Measurements from ENCODE around the gene LRCH3. TPM values are rescaled to one million over a fixed set of nuclear protein-coding genes. Genes with fewer than 3 reads are reported as not detected.
"Not testable (repeated sequence)": the region's sequence is repeated elsewhere in the genome, so short reads cannot be mapped to it uniquely, and the experiment has no call there.

Gene LRCH3
- total RNA-seq, 4 donors from 2014 or later = 19.2 to 69.3 (median 28.3) TPM

DNA sequence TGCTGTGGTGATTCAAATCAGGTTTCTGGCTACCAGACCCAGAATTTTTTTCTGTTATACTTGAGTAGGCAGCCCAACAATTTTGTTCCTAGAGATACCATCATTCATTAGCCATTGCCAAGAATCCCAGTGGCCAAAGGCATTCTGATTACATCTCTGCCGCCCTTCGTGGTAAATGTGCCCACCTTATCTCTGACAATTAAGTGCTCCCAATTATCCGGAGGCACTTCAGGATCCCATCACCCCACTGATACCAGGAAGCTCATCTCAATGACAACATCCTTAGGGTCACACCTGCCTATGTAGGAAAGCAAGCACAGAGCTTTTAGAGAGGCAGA lies 115.8 kb downstream of the LRCH3 start:
- no peaks in the 10 kb centered on the region for H3K36me3 ChIP-seq
- H3K4me1 ChIP-seq = peaks cover 9% of the 10 kb centered on the region
- TF ChIP-seq, protein P1, sequence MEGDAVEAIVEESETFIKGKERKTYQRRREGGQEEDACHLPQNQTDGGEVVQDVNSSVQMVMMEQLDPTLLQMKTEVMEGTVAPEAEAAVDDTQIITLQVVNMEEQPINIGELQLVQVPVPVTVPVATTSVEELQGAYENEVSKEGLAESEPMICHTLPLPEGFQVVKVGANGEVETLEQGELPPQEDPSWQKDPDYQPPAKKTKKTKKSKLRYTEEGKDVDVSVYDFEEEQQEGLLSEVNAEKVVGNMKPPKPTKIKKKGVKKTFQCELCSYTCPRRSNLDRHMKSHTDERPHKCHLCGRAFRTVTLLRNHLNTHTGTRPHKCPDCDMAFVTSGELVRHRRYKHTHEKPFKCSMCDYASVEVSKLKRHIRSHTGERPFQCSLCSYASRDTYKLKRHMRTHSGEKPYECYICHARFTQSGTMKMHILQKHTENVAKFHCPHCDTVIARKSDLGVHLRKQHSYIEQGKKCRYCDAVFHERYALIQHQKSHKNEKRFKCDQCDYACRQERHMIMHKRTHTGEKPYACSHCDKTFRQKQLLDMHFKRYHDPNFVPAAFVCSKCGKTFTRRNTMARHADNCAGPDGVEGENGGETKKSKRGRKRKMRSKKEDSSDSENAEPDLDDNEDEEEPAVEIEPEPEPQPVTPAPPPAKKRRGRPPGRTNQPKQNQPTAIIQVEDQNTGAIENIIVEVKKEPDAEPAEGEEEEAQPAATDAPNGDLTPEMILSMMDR (IDR thresholded peaks at IDR 0.05) = no peak
- no peak for TF ChIP-seq POLR2A (IDR thresholded peaks at IDR 0.05)
- H3K4me3 ChIP-seq = no peak overlapping the region
- no peak for DNase-seq (ENCODE audit: low spot score in 2 of 2)
- H3K27ac ChIP-seq = no peak overlapping the region
- H3K9me3 ChIP-seq = no peaks in the 10 kb centered on the region
- no peaks in the 10 kb centered on the region for H3K27me3 ChIP-seq
- 58% methylated on average over 3 of the region's 3 CpGs for WGBS

DNA sequence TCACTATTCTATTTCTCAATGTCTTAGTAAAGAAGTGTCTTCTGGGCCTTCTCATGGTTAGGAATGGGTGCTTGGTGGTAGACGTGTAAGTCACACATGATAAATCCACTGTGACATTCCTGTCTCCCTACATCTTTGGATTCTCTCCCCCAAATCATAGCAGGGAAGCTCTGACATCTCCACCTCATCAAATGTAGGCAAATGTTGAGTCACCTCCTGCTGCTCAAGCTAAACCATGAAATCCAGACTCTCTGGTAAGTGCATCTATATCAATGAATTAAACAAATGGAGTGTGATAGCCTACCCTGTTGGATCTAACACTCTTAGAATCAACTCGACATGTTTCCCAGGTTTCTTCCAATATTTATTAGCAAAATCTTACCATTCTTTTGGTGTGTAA lies 116.1 kb downstream of the LRCH3 start:
- no peak for DNase-seq (ENCODE audit: low spot score in 2 of 2)
- H3K4me3 ChIP-seq = no peak overlapping the region
- WGBS = 73% methylated on average over 2 of the region's 2 CpGs
- TF ChIP-seq POLR2AphosphoS5 (IDR thresholded peaks at IDR 0.05) (no peak), EP300 (IDR thresholded peaks at IDR 0.05) (no peak), POLR2A (IDR thresholded peaks at IDR 0.05) (no peak)
- TF ChIP-seq, protein P1 (IDR thresholded peaks at IDR 0.05) = no peak
- no peaks in the 10 kb centered on the region for H3K9me3 ChIP-seq
- no peak overlapping the region for H3K27ac ChIP-seq
- no peaks in the 10 kb centered on the region for H3K36me3 ChIP-seq
- no peaks in the 10 kb centered on the region for H3K27me3 ChIP-seq
- peaks cover 9% of the 10 kb centered on the region for H3K4me1 ChIP-seq

DNA sequence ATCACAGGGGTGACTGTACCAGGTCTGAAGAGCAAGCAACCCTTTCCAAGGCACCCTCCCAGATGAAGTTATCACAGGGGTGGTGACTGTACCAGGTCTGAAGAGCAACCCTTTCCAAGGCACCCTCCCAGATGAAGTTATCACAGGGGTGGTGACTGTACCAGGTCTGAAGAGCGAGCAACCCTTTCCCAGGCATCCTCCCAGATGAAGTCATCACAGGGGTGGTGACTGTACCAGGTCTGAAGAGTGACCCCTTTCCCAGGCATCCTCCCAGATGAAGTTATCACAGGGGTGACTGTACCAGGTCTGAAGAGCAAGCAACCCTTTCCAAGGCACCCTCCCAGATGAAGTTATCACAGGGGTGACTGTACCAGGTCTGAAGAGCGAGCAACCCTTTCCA lies 117.5 kb downstream of the LRCH3 start:
- 86% methylated on average over 2 of the region's 2 CpGs for WGBS
- not testable (repeated sequence) for H3K27ac ChIP-seq; H3K9me3 ChIP-seq; H3K4me1 ChIP-seq; DNase-seq (ENCODE audit: low spot score in 2 of 2); H3K4me3 ChIP-seq; H3K27me3 ChIP-seq; H3K36me3 ChIP-seq

DNA sequence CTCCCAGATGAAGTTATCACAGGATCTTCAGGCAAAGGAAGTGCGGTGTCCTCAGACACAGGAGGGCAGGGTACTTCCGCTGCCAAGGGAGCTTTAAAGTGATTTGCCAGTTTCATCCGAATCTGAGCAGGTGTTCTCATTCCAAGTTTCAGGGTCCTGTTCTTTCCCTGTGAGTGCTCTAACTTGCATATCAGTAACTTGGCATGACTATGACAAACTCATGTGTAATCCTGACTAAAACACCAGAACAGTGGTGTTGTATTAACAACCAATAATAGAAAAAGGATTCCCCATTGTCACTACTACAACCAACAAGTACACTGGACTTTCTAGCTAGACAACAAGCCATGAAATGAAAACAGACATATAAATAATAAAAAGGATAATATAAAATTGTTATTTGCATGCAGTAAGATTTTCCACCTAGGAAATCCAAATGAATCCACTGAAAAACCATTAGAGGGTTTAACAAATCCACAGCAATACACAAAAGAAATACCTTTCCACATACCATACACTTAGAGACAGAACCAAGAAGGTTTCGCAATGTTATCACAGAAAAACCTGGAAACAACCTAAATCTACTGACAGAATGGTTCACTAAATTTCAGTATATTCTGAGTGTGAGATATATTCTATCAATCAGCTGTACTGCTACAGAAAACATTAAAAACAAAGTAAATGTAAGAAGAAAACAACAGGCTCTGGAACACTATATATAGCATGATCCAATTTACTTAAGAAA lies 118.1 kb downstream of the LRCH3 start:
- Histone ChIP-seq H3K27ac (no peak overlapping the region), H3K4me3 (no peak overlapping the region), H3K36me3 (no peaks in the 10 kb centered on the region), H3K27me3 (no peaks in the 10 kb centered on the region), H3K9me3 (no peaks in the 10 kb centered on the region), H3K4me1 (peaks cover 9% of the 10 kb centered on the region)
- no peak for DNase-seq (ENCODE audit: low spot score in 2 of 2)
- WGBS = 94% methylated on average over 4 of the region's 4 CpGs
- TF ChIP-seq EP300 (IDR thresholded peaks at IDR 0.05) = no peak
- no peak for TF ChIP-seq POLR2A (IDR thresholded peaks at IDR 0.05)
- TF ChIP-seq, protein P1 (IDR thresholded peaks at IDR 0.05) = no peak
- TF ChIP-seq POLR2AphosphoS5 (IDR thresholded peaks at IDR 0.05) = no peak

DNA sequence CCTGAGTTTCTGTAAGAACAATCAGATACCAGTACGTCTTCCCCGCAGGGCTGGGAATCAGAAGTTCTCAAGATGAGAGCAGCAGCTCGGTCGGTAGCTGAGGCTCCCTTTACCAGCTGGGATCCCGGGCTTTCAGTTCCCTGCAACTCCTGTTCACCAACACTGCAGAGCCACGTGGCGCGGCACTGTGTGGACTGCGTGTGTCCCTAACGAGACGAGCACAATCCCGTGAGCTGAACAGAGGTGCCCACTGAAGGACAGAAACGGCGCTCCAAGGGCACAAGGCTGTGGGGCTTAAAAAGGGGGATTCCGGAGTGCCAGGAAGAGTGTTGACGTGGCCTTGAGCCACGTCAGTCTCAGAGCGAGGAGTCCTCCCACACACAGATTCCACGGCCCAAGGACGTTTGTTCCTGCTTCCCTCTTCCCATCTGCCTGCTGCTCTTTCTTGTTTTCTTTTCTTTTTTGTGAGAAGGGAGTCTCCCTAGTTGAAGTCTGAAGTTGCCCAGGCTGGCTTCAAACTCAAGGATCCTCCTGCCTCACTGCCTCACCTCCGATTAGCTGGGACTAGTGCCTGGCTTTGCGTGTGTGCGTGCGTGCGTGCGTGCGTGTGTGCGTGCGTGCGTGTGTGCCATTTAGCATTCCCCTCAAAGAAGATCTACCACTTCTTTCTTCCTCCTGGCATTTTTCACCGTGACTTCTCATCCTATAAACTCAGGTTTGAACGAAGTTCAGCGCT lies 121.9 kb downstream of the LRCH3 start:
- no peak for TF ChIP-seq POLR2AphosphoS5 (IDR thresholded peaks at IDR 0.05)
- no peak for TF ChIP-seq EP300 (IDR thresholded peaks at IDR 0.05)
- TF ChIP-seq POLR2A (IDR thresholded peaks at IDR 0.05) = no peak
- TF ChIP-seq, protein P1 (IDR thresholded peaks at IDR 0.05) = no peak

More for the DNA sequence above, 121.9 kb downstream of the LRCH3 start:
- no peaks in the 10 kb centered on the region for H3K9me3 ChIP-seq
- no peak for DNase-seq (ENCODE audit: low spot score in 2 of 2)
- WGBS = 87% methylated on average over 32 of the region's 33 CpGs
- no peak overlapping the region for H3K27ac ChIP-seq
- no peaks in the 10 kb centered on the region for H3K4me1 ChIP-seq
- no peaks in the 10 kb centered on the region for H3K27me3 ChIP-seq
- H3K36me3 ChIP-seq = no peaks in the 10 kb centered on the region
- no peak overlapping the region for H3K4me3 ChIP-seq
